ENCODE results near the gene GMDS. TPM values are rescaled to one million over a fixed set of nuclear protein-coding genes. Genes with fewer than 3 reads are reported as not detected.

The GMDS gene
- total RNA-seq, 1 donor from 2014 or later = 17.9 TPM

DNA sequence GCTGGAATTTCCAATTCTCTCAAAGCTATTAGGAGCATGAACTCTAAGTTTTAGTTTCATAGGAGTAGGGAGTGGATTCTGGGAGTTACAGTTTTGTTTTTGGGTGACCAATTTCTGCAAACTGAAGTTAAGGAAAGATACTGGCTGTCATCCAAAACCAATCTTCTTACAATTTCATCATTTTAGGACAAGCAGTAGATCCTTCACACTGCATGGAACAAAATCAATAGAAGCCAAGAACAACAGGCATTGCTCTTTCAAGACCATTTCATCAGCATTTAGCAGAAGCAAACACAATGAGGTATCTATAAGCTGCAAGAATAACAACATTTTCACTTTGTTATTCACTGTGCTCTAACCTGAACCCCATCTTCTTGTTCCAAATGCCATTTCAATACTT, 173.0 kb downstream of the GMDS start:
- DNase-seq (ENCODE audit: low read depth) = no peak
- TF ChIP-seq, protein P1, sequence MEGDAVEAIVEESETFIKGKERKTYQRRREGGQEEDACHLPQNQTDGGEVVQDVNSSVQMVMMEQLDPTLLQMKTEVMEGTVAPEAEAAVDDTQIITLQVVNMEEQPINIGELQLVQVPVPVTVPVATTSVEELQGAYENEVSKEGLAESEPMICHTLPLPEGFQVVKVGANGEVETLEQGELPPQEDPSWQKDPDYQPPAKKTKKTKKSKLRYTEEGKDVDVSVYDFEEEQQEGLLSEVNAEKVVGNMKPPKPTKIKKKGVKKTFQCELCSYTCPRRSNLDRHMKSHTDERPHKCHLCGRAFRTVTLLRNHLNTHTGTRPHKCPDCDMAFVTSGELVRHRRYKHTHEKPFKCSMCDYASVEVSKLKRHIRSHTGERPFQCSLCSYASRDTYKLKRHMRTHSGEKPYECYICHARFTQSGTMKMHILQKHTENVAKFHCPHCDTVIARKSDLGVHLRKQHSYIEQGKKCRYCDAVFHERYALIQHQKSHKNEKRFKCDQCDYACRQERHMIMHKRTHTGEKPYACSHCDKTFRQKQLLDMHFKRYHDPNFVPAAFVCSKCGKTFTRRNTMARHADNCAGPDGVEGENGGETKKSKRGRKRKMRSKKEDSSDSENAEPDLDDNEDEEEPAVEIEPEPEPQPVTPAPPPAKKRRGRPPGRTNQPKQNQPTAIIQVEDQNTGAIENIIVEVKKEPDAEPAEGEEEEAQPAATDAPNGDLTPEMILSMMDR (conservative IDR thresholded peaks at IDR 0.05; ENCODE audit: low read depth, low read length) = no peak
- no peak overlapping the region for H3K4me3 ChIP-seq (ENCODE audit: low read depth, low read length)

DNA sequence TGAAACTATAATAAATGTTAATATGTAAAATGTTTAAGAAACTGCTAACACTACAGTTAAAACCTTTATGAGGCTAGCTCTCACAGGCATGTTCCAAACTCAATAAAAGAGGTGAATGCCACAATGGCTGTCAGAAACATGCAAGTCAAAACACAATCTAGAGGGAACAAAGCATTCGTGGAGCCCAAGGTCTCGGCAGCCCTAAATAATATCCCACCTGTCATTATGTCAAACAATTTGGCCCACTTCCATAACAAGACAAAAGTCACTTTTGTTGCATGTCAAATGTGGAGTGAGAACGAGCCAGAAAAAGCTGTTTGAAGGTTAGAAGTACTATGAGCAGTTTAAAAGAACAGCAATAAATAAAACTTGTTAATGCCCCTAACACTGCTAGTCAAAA, 181.9 kb downstream of the GMDS start:
- H3K4me3 ChIP-seq (ENCODE audit: low read depth, low read length) = no peak overlapping the region
- DNase-seq (ENCODE audit: low read depth) = no peak
- TF ChIP-seq, protein P1 (conservative IDR thresholded peaks at IDR 0.05; ENCODE audit: low read depth, low read length) = no peak

DNA sequence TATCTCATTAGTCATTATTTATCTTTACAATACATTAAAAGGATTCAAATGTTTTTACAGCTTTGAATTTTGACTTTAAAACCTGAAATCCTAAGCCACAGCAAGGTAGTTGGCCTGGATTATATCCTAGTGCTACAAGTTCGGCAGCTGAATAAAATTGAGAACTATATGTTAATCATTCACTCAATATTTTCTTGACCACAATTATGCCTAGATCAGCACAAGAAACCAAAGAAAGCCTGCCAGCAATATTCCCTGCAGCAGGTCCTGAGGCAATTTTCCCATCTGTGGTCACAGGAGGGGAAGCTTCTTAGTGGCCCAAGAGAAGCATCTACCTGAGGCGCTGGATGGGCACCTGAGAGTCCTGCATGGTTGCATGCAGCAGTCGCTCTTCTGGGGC, 183.5 kb downstream of the GMDS start:
- TF ChIP-seq, protein P1 (conservative IDR thresholded peaks at IDR 0.05; ENCODE audit: low read depth, low read length) = no peak
- H3K4me3 ChIP-seq (ENCODE audit: low read depth, low read length) = no peak overlapping the region
- DNase-seq (ENCODE audit: low read depth) = peak; percentile 6

DNA sequence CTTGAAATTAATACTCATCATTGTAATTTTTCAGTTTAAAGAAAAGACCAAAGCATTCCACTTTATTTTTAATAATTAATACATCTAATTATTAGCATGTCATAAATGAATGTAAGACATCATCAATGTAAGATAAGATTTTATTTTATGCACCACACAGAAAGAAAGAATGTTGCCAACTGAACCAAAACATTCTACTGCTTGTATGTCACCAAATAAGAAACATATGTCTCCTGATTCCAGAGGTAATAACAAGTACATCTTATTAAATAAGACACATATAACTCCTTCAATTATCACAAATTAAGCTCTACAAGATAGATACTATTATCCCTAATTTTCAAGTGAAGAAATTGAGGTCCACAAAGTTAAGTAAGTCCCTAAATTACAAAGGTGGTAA, 189.5 kb downstream of the GMDS start:
- no peak overlapping the region for H3K4me3 ChIP-seq (ENCODE audit: low read depth, low read length)
- DNase-seq (ENCODE audit: low read depth) = no peak
- TF ChIP-seq, protein P1 (conservative IDR thresholded peaks at IDR 0.05; ENCODE audit: low read depth, low read length) = no peak

DNA sequence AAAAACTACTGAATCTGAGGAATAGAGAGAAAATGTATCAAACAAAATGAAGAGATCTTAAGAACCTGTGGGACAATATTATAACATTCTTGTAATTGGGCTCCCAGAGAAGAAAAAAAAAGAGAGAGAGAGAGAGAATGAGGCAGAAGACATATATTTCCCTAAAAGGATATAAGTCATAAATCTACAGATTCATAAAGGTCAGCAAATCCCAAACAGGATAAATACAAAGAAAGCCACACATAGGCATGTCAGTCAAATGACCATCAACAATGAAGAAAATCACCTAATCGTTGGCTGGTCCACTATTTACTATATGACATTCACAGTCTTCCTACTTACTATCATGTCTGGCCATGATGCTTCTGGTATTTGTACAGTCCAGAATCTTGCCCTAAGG, 190.3 kb downstream of the GMDS start:
- H3K4me3 ChIP-seq (ENCODE audit: low read depth, low read length) = no peak overlapping the region
- TF ChIP-seq, protein P1 (conservative IDR thresholded peaks at IDR 0.05; ENCODE audit: low read depth, low read length) = no peak
- no peak for DNase-seq (ENCODE audit: low read depth)

DNA sequence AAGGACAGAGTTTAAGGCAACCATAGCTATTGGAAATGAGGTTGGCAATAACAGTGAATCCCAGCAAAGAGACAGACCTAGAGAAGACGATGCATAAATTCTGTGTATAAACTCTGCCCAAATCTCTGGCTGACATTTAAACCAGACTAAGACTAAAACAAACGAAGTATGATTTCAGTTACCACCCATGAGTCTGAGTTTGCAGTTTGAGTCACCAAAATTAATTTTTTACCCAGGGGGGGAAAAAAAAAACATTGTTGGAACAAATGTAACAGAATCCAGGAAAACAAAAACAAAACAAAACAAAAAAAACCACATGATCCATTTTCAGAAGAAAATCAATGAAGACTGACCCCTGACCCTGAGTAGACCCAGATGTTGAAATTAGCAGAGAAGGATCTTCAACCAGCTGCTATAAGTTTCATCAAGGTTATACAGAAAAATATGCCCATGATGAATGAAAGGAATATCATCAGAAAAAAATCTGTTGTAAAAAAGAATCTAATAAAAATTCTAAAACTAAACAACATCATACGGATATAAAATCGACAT, 190.8 kb downstream of the GMDS start:
- TF ChIP-seq, protein P1 (conservative IDR thresholded peaks at IDR 0.05; ENCODE audit: low read depth, low read length) = no peak
- no peak for DNase-seq (ENCODE audit: low read depth)
- no peak overlapping the region for H3K4me3 ChIP-seq (ENCODE audit: low read depth, low read length)

DNA sequence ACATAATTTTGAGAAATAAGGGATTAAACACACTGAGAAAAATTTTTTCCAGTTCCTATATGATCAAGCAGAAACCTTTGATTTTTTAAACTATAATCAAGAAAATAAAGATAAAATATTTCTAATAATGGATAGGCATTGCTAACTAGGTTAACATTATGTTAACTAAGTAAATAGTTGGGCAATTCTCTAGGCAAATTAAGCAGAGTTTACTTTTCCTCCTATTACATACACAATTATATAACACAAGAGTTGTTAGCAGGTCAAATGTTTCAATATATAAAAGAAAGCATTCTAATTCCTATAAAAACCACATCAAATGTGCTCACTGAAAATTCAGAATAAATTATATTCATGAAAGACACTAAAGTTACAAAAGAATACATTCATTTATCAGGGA, 191.7 kb downstream of the GMDS start:
- TF ChIP-seq, protein P1 (conservative IDR thresholded peaks at IDR 0.05; ENCODE audit: low read depth, low read length) = no peak
- H3K4me3 ChIP-seq (ENCODE audit: low read depth, low read length) = no peak overlapping the region
- no peak for DNase-seq (ENCODE audit: low read depth)
